PC-9 (cell line): Measurements from ENCODE around the gene KRT3. TPM values are rescaled to one million over a fixed set of nuclear protein-coding genes. Genes with fewer than 3 reads are reported as not detected.

Source experiments
- BruUV-seq: library from RNA; stranded (reverse); fragments of 400-500 nt; replicated peaks from 2 replicates; lab custom pipeline; 2021; lab: Mats Ljungman, UMichigan
- CTCF ChIA-PET: fragments of 300-600 bp; sonication (Branson Sonifier 250); formaldehyde crosslinking; loops from one replicate; lab custom pipeline; 2022; ENCODE audit warnings: antibody characterized with exemption; lab: Charles Lee
- POLR2A ChIA-PET: fragments of 300-600 bp; sonication (Branson Sonifier 250); formaldehyde crosslinking; loops from one replicate; lab custom pipeline; 2022; ENCODE audit warnings: antibody characterized with exemption; ENCODE audit not compliant: unreplicated experiment; lab: Charles Lee
- DNase-seq, 2 experiments: peaks; one replicate each; pipeline versions ENCODE4 v3.0.0 to v3.0.0-alpha.2; 2015 to 2022; ENCODE audit warnings: mixed read lengths in 1 of 2
- H2AFZ ChIP-seq: fragments of 200-600 bp; sonication (generic); 2 replicates; pipeline ENCODE4 v1.8.1; 2017; ENCODE audit warnings: antibody characterized with exemption
- H3F3A ChIP-seq: fragments of 200-600 bp; sonication (generic); 2 replicates; pipeline ENCODE4 v1.8.1; 2017; ENCODE audit warnings: antibody characterized with exemption, mild to moderate bottlenecking, low read depth; ENCODE audit not compliant: insufficient read depth
- H3K27ac ChIP-seq: fragments of 200-600 bp; sonication (generic); 2 replicates; pipeline ENCODE4 v1.6.1; 2016; ENCODE audit warnings: mixed run types
- H3K27me3 ChIP-seq: fragments of 200-600 bp; sonication (generic); 2 replicates; pipeline ENCODE4 v1.6.1; 2016; ENCODE audit warnings: low read depth, mixed run types; ENCODE audit not compliant: insufficient read depth
- H3K36me3 ChIP-seq: fragments of 200-600 bp; sonication (generic); 2 replicates; pipeline ENCODE4 v1.6.1; 2016; ENCODE audit warnings: low read depth, mixed run types
- H3K4me1 ChIP-seq: fragments of 200-600 bp; sonication (generic); replicated peaks from 2 replicates; pipeline ENCODE4 v1.6.1; 2016; ENCODE audit warnings: mixed run types; ENCODE audit not compliant: insufficient read depth
- H3K4me2 ChIP-seq: fragments of 200-600 bp; sonication (generic); 2 replicates; pipeline ENCODE4 v1.6.1; 2017; ENCODE audit warnings: mixed run types
- H3K4me3 ChIP-seq: fragments of 200-600 bp; sonication (generic); 2 replicates; pipeline ENCODE4 v1.6.1; 2016; ENCODE audit warnings: mixed run types
- H3K79me2 ChIP-seq: fragments of 200-600 bp; sonication (generic); 2 replicates; pipeline ENCODE4 v1.6.1; 2017; ENCODE audit warnings: low read depth, mixed run types
- H3K9me2 ChIP-seq: fragments of 200-600 bp; sonication (generic); 2 replicates; pipeline ENCODE4 v1.8.1; 2017; ENCODE audit warnings: mild to moderate bottlenecking; ENCODE audit not compliant: insufficient read depth
- H3K9me3 ChIP-seq: fragments of 200-600 bp; sonication (generic); 2 replicates; pipeline ENCODE4 v1.8.1; 2016; ENCODE audit warnings: low read depth; ENCODE audit not compliant: insufficient read depth
- H4K20me1 ChIP-seq: fragments of 200-600 bp; sonication (generic); 2 replicates; pipeline ENCODE4 v1.8.1; 2017; ENCODE audit not compliant: insufficient read depth
- EZH2 ChIP-seq: fragments of 200-600 bp; sonication (generic); IDR thresholded peaks from 2 replicates; pipeline ENCODE4 v1.8.0; 2017; ENCODE audit warnings: antibody characterized with exemption, low read depth
- intact Hi-C: fragments of 100-400 bp; cut with micrococcal nuclease; formaldehyde crosslinking; loops from one replicate; pipeline ENCODE4 v1.10.0; 2022; ENCODE audit not compliant: unreplicated experiment
- total RNA-seq: library from RNA; stranded (reverse); gene quantifications from 2 replicates; pipeline ENCODE4 v1.2.3, GENCODE V29; 2021
- TF ChIP-seq, protein P1 (sequence below): fragments of 200-600 bp; sonication (generic); conservative IDR thresholded peaks from 2 replicates; pipeline ENCODE4 v1.6.1; 2017; ENCODE audit warnings: mixed run types, antibody characterized with exemption, mild to moderate bottlenecking, moderate library complexity

Gene KRT3
- total RNA-seq, 1 experiment from 2014 or later: 0.24 TPM

DNA sequence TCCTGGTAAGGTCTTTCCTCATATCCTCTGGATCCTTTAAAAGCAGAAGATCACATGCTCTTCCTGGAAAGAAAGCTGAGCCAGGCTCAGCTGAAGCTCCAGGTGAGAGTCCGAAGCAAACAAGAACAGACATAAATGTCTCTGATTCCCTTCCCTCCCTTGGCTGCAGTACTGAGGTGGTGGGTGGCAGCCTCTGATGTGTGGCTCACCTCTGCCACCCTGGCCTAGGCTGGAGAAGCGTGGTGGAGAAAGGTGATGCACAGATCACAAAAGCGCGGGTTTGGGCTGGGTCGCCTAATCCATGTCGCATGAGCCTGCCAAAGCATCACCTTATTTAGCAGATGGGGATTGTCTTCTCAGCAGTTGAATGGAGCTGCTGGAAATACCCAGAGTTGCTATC, 16.0 kb downstream of the KRT3 start:
- DNase-seq: no peak
- H4K20me1 ChIP-seq: no peaks in the 10 kb centered on the region

DNA sequence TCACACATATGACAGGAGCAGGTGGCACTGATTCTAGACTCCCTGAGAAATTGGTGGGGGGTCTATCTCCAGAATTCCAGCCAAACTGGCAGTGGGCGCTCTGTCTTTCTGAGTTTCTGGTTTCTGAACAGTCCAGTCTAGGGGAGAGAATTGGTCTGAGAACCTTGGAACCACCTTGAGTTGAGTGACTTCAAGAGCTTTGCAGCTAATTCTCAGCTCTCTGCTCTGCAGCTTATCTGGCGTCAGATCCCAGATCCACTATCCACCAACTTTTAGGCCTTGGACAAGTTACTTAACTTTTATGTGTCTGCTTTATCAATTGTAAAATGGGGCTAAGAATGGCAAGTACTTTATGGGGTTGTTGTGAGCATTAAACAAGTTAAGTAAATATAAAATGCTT, 17.1 kb downstream of the KRT3 start:
- Histone ChIP-seq H3K4me1 (no peaks in the 10 kb centered on the region), H3F3A (no peaks in the 10 kb centered on the region), H2AFZ (no peak overlapping the region), H3K79me2 (no peaks in the 10 kb centered on the region), H3K27me3 (no peaks in the 10 kb centered on the region; the same call in 1 of the 2 replicates), H3K9me3 (no peaks in the 10 kb centered on the region), H4K20me1 (no peaks in the 10 kb centered on the region), H3K27ac (no peak overlapping the region), H3K4me3 (no peak overlapping the region), H3K9me2 (no peaks in the 10 kb centered on the region), H3K36me3 (no peaks in the 10 kb centered on the region), H3K4me2 (no peak overlapping the region)
- TF ChIP-seq, protein P1, sequence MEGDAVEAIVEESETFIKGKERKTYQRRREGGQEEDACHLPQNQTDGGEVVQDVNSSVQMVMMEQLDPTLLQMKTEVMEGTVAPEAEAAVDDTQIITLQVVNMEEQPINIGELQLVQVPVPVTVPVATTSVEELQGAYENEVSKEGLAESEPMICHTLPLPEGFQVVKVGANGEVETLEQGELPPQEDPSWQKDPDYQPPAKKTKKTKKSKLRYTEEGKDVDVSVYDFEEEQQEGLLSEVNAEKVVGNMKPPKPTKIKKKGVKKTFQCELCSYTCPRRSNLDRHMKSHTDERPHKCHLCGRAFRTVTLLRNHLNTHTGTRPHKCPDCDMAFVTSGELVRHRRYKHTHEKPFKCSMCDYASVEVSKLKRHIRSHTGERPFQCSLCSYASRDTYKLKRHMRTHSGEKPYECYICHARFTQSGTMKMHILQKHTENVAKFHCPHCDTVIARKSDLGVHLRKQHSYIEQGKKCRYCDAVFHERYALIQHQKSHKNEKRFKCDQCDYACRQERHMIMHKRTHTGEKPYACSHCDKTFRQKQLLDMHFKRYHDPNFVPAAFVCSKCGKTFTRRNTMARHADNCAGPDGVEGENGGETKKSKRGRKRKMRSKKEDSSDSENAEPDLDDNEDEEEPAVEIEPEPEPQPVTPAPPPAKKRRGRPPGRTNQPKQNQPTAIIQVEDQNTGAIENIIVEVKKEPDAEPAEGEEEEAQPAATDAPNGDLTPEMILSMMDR: no peak
- TF ChIP-seq EZH2: no peak
- intact Hi-C loops: no loop called here
- BruUV-seq: no TSS peak
- ChIA-PET CTCF (interaction anchor here (0.6 kb wide), 1 partner anchor 542 kb away, joined by 6 read pairs; no protein-coding TSS in a partner anchor), POLR2A (no interaction called here)
- DNase-seq: no peak

More for the DNA sequence above, 16.0 kb downstream of the KRT3 start:
- no peak overlapping the region for H2AFZ ChIP-seq
- no peaks in the 10 kb centered on the region for H3K79me2 ChIP-seq
- H3K4me2 ChIP-seq: no peak overlapping the region
- no peaks in the 10 kb centered on the region for H3K4me1 ChIP-seq
- H3K27me3 ChIP-seq: no peaks in the 10 kb centered on the region; the same call in 1 of the 2 replicates
- no peaks in the 10 kb centered on the region for H3K9me2 ChIP-seq
- TF ChIP-seq EZH2: no peak
- TF ChIP-seq, protein P1: no peak
- no peak overlapping the region for H3K4me3 ChIP-seq
- H3K9me3 ChIP-seq: no peaks in the 10 kb centered on the region
- no peaks in the 10 kb centered on the region for H3K36me3 ChIP-seq
- BruUV-seq: no TSS peak
- H3F3A ChIP-seq: no peaks in the 10 kb centered on the region
- ChIA-PET CTCF (no interaction called here), POLR2A (no interaction called here)
- H3K27ac ChIP-seq: no peak overlapping the region
- intact Hi-C loops: no loop called here

- CTCF ChIA-PET: interaction anchor here (0.9 kb wide), 1 partner anchor 84 kb away, joined by 3 read pairs; no protein-coding TSS in a partner anchor
- no peaks in the 10 kb centered on the region for H3F3A ChIP-seq
- H3K9me3 ChIP-seq: no peaks in the 10 kb centered on the region
- no peak for DNase-seq
- no peak overlapping the region for H3K4me3 ChIP-seq
- no peaks in the 10 kb centered on the region for H3K36me3 ChIP-seq
- intact Hi-C loops: no loop called here
- no peaks in the 10 kb centered on the region for H4K20me1 ChIP-seq
- POLR2A ChIA-PET: no interaction called here
- no peak overlapping the region for H2AFZ ChIP-seq
- no peaks in the 10 kb centered on the region for H3K79me2 ChIP-seq
- no peak overlapping the region for H3K4me2 ChIP-seq
- no peaks in the 10 kb centered on the region for H3K9me2 ChIP-seq
- no peaks in the 10 kb centered on the region for H3K4me1 ChIP-seq
- H3K27me3 ChIP-seq: no peaks in the 10 kb centered on the region; the same call in 1 of the 2 replicates
- TF ChIP-seq, protein P1: no peak
- TF ChIP-seq EZH2: no peak
- no peak overlapping the region for H3K27ac ChIP-seq
- BruUV-seq: no TSS peak
Observed at GRCh38 chr12:52777566-52777965, 18.4 kb downstream of the KRT3 start.
